DMS153 treated with DMSO at 0.1 percent for 48 hours (cell line): ENCODE results near the gene ATP2C2.

ENCODE experiments used
- DNase-seq: peaks from one replicate; lab custom pipeline; 2025; ENCODE audit not compliant: unreplicated experiment; lab: John Stamatoyannopoulos, UW

The ATP2C2 gene

DNA sequence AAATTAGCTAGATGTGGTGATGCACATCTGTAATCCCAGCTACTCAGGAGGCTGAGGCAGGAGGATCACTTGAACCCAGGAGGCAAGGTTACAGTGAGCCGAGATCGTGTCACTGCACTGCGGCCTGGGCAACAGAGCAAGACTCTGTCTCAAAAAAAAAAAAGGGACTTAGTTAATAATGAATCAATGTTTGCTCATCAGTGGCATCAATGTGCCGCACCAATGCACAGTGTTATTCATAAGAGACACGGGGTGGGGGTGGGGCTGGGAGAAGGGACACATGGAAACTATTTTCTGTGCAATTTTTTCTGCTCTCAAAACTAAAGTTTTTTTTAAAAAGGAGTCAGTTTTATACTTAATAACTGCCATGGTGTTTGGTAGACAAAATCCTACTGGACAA, 6.8 kb upstream of the ATP2C2 start:
- no peak for DNase-seq

DNA sequence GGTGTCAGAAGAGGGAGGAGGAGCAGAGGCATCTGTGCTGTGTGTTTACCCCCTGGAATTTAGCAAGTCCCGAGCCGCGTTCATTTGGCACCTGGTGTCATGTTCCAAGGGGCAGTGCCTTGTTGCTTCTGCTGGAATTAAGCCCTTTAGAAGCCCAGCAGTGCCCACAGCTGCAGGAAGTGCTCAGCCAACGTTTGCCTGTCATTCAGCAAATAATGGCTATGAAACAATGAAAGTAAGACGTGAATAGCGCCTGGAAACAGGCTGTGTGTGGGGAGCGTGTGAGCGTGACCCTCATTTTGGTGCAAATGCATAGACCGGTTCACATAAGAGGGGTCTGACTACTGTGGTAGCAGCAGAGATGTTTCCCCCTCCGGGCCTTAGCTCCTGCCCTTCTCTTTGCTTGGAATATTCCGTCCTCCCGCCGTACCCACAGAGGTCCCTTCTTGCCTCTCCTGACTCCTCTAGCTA, 5.8 kb upstream of the ATP2C2 start:
- DNase-seq = peak; percentile 57

DNA sequence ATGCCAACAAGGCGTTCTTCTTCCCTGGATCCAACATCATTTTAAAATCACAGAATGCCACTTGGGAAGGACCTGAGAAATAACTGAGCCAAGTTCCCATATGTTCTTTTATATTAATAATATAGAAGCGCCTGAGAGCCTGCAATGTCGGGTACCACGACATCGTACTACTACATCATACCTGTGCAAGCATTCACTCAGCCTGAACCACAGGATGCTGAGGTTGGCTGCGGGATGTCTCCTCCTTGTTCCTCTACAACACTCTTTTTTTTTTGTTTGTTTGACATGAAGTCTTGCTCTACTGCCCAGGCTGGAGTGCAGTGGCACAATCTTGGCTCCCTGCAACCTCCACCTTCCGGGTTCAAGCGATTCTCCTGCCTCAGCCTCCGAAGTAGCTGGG, 2.1 kb upstream of the ATP2C2 start:
- no peak for DNase-seq

DNA sequence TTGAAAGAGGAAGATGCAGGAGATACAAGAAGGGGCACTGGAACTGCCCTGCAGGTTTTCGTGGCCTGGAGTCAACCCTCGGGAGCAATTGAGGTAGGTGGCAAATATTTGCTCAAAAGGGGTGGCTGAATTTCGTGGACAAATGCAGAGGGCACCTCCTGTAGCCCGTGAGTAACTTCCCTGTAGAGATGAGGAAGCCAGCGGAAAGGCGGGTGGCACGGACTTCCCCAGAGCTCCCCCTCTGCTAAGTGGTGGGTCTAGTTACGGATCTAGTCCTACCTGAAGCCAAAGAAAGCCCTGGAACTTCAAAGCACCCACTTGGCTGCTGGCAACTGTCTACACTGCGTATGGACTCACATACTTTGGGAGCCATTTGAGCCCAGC, 1.0 kb upstream of the ATP2C2 start:
- no peak for DNase-seq

DNA sequence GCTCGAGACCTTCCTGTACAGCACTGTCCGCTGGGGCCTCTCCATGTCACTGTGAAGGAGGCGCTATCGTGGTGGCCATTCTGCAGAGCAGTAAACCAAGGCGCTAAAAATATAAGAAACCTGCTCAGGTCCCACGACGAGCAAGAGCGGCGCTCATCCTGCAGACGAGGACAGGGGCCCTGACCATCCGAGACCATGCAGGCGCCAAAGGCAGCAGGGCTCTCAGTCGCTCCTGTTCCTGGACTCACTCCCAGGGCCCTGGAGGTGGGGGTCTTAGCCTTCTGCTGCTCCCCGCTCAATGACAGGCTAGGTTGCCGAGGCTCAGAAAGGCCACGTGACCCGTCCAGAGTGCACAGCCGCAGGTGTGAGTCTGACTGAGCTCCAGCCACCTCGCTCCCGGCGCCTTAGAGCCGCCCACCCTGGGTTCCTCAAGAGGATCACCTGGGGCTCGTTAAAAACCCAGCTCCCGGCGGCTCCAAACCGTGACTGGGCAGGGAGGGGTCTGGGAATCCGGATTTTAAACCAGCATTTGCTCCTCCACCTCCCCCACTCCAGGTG, 509 bp upstream of the ATP2C2 start:
- DNase-seq = no peak

DNA sequence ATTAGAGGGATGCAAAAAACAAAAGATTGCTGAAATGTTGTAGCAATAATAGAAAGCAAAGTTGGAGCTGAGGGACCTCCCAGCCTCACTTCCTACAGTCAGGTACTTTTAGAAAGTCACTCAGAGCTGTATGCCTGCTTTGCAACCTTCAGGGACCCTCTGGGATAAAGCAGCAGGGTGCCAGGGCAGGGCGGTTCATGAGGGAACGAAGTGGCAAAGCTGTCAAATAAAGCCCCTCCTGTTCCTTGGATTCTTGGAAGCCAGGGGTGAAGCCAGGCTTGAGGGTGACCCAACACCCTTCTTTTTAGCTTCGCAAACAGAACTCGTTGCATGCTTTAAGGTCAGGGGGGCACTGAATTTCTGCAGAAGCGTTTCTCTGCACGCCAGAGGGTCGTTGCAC, 767 bp downstream of the ATP2C2 start:
- no peak for DNase-seq

DNA sequence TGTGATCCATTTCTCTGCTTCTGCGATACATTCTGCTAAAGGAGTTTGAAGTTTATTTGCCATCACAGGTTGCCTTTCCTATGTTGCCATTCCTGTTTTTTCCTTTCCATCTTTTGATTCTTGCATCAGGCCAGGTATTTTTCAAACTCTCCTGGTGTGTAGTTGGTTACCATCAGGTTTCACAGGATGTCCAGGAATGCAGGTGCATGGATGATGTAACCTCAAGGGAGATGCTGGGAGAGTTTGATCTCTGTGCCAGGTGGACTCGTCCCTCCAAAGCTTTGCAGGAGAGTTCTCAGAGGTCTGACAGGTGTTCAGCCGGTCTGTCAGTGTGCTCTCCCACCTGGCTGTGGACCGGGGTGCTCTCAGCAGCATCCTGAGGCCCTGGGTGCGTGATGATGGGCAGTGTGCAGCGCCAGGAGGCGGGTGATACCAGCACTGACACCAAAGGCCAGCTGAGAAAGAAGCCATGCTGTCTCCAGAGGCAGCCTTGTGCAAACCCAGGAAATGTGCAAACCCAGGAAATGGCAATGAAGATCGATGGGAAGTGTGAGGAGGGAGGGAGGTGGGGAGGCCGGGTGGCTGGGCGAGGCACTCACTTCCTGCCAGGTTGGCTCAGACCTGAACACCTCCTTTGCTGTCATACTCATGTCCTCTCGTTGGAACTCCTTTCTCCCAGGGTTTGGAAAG, 1.7 kb downstream of the ATP2C2 start:
- DNase-seq = peak; percentile 72

DNA sequence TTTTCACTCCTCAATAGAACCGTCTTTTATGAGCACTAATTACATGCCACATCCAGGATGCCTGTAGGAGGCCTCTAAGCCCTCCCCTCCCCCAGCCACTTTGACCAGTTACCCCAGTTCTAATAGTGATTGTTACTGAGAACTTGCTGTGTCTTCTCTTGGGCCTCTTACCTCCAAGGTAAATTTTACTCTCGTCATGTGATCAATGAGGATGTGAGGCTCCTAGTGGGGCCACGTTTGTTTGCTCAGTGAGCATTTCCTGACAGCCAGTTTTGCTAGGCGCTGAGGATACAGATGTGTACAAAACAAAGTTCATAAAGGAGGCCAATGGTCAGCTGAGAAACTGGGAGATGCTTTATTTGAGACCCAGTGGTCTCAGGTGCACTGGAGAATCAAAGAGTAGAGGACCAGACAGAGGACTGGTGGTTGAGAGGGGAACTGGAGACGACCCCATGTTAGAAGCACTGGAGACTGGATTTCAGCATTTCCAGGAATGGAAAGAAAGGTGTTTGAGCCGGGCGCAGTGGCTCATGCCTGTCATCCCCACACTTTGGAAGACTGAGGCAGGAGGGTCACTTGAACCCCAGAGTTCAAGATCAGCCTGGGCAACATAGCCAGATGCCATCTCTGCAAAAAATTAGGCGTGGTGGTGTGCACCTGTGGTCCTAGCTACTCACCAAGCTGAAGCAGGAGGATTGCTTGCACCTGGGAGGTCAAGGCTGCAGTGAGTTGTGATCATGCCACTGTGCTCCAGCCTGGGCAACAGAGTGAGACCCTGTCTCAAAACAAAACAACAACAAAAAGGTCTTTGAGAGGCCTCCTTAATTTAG, 2.6 kb downstream of the ATP2C2 start:
- DNase-seq = peak; percentile 8

DNA sequence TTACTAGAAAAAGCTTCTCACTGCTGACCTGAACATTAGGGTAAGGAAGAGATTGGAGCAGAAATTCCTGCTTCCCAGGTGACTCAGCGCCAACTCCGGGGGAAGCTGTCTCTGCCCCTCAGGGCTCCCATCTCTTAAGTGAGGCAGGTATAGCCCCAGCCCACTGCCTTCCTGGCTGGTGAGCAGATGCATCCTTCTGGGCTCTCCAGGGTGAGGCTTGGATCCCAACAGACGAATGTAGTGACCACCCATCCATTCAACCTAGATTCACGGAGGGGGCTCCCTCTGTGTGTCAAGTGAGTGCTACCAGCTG, 3.2 kb downstream of the ATP2C2 start:
- DNase-seq = no peak

DNA sequence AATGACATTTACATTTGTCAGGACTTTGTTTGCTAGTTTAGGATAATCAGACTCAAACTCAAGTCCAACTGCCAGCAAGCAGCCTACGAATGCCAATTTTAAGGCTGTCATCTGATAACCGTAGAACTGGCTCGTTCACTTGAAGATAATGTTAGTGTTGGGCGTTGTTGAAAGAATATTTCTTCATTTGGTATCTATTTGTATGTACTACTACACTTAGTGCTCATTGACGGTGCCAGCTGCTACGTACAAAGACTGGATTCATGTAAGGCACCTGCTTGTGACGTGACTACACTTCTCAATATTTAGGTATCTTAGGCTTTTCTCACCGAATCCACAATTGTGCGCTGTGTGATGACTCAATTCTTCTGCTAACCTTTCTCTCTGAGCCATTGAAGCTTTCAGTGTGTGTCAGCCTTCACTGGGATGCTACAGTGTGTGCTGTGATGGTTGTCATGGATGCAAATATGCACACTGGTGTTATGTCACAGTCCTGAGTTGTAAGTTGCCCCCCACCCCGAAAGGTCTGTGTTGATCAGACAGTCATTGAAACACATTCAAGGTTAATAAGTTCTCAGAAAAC, 5.7 kb downstream of the ATP2C2 start:
- DNase-seq = no peak

DNA sequence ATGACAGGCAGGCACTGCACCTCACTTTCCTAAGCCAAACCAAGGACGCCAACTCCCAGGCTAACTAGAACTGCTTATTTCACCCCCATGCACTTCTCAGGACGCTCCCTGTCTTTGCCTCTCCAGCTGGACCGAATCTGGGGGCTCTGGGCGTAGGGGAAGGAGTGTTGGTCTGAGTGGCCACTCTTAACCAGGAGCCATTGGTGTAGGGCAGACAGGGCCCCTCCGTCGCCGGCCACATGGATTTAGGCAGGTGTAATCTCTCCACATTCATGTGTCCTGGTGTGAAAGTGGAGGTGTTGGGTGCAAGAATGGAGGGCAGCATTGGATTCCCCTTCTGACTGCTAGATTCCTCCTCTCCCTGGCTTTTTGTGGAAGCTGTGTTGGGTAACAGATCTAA, 9.8 kb downstream of the ATP2C2 start:
- no peak for DNase-seq

DNA sequence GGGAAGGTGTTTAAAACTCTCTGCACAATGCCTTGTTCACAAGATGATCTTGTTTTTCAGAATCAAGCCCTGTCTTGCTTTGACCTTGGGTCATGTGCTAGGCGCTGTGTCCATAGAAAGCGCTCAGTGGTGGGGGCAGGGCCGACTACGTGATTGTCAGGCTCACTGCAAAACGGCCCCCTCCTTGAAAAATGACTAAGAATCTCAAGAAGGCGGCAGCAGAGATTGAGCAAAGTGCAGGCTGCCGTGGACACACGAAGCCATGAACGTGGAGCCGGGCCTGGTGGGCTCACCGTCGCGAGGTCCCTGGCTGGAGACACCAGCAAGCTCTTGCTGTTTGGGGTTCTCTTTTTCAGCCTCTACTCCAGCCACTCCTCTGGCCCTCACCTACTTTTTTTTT, 10.2 kb downstream of the ATP2C2 start:
- no peak for DNase-seq

DNA sequence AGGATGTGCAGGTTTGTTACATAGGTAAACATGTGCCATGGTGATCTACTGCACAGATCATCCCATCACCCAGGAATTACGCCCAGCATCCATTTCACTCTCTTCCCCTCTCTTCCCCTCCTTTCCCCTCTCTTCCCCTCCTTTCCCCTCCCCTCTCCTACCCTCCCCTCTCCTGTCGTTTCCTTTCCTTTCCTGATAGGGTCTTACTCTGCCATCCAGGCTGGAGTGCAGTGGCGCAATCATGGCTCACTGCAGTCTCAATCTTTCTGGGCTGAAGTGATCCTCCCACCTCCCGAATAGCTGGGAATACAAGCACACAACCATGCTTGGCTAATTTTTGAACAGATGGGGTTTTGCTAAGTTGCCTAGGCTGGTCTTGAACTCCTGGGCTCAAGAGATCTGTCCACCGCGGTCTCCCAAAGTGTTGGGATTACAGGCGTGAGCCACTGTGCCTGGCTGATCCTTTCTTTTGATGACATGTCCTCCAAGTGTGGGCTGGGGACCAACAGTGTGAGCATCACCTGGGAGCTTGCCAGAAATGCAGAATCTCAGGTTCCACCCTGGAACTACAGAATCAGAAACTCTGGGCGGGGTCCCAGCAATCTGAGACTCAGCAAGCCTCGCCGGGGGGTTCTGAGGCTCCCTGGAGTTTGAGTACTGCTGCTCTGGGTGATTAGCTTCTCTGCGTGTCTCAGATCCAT, 10.8 kb downstream of the ATP2C2 start:
- no peak for DNase-seq

DNA sequence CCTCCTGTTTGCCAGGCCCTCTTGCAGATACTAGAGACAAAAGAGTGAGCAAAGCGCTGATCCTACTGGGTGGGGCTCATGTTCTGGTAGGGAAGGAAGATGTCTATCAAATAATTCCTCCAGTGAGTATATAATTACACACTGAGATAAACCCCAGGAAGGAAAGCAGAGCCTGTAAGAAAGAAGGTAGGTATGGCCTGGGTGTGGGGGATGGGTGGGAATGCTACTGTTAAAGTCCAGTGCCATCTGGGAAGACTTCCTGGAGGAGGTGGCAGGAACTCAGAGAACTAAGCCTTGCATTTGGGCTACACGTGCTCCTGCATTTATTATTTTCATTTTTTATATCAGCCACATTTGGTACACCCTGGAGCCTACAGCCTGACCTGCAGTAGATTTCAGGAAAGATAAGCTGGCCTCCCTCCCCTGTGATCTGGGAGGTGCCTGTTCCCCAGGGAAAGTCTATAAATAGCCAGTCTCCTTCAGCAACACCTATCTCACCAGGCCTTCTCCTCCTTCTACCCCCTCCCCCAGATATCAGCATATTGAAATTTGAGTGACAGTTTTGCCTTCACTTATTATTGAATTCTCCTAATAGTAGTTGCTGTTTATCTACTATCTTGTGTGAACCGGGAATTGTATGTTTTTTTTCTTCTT, 11.5 kb downstream of the ATP2C2 start:
- no peak for DNase-seq

DNA sequence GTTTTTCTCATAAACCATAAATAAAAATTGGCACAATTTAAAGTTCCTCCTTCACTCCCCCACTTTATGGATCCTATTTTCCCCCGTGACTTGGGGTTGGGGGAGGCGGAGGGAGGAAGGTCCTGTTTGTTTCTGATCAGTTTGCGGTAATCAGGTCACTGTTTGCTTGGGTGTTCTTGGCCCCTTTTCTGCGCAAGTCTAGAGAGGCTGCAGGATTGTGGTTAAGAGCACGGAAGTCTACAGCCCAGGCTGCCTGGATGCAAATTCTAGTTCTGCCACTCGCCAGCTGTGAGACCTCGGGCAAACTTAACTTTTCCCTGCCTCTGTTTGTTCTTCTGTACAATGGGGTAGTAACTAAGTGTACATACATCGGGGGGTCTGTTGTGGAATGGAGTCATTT, 12.1 kb downstream of the ATP2C2 start:
- DNase-seq = no peak

DNA sequence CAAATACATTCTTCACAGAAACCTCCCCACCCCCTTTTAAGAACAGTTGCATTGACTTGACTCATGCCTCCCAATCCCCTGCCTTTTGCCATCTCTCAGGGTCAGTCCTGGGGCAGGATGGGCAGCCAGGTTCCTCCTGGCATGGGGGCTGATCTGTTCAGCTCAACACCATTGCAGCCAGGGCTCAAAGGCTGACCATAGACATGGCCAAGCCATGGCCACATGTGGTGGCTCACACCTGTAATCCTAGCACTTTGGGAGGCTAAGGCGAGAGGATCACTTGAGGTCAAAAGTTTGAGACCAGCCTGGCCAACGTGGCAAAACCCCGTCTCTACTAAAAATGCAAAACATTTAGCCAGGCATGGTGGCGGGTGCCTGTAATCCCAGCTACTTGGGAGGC, 14.1 kb downstream of the ATP2C2 start:
- DNase-seq = no peak

DNA sequence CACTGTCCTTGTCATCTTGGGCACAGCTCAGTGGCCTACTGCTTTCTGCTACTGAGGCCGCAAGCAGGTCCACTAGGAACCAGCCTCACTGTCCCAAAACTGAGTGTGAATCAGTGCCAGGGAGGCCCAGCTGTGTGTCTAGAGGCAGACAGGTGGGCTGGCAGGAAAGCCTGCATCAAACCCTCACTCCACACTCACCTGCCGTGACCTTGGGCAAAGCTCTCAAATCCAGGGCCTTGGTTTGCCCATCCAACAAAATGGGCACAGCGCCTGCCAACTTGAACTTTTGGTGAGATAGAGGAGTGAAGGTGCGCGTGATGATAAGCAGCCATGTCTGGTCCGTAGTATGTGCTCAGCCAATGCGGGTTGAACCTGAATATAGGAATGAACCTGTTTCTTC, 14.8 kb downstream of the ATP2C2 start:
- DNase-seq = no peak

DNA sequence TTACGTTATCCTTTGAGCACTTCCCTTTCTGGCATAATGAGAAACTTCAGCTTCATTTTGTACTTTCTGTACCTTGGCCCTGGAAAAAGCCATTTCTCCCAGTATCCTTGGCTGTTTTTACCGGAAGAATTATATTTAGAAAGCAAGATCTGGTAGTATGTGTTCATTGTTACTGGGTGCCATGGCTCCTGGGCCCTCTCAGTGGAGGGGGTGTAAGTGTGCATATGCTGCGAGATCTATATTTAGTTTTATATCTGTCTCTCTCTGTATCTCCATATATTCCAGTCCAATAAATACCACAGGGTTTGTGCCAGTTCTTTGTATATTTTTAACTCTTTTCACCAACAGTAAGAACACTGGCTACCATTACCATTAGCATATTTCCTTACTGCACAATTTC, 17.7 kb downstream of the ATP2C2 start:
- DNase-seq = no peak

DNA sequence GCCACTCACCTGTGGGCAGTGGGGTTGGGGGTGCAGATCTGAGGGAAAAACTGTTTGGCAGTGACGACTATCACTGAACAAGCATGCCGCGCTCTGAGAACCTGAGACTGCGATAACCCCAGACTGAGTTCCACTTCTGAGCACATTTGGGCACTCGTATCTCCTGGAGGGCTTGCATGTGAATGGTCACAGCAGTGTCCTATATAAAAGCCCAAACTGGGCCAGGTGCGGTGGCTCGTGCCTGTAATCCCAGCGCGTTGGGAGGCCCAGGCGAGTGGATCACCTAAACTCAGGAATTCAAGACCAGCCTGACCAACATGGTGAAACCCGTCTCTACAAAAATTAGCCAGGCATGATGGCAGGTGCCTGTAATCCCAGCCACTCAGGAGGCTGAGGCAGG, 18.7 kb downstream of the ATP2C2 start:
- no peak for DNase-seq

DNA sequence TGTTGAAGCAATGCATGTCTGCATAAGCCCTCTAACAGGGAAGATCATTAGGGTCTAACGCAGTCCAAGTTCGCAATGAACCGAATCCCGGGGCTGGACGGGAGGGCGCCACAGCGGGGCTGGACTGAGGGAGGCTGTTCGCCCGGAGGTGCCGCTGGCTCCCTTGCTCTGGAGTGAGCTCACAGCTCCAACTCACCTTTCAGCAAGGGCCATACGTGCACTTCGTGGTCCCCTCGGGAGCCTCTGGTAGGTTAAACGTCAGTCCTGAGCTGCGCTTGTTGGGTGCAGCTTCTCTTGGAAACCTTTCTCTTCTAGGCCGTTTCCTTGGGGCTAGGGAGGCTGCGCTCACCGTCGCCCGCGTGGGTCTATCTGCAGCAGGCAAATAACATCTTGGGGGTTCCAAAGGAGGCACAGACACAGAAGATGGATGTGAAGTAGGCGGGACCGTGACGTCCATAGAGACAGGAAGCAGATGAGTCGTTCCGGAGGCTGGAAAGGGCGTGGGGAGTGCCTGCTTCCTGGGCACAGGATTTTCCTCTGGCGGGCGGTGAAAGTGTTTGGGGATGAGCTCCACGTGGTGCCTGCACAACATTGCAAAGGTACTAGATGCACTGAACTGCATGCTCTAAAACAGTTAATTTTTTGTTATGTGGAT, 21.9 kb downstream of the ATP2C2 start:
- no peak for DNase-seq
